H9 (cell line): Measurements from ENCODE around the gene CPT1B. TPM values are rescaled to one million over a fixed set of nuclear protein-coding genes. Genes with fewer than 3 reads are reported as not detected.

Source experiments
- DNase-seq: peaks from one replicate; pipeline ENCODE4 v3.0.0-alpha.2; 2017
- H2AFZ ChIP-seq: one replicate; pipeline ENCODE4 v1.6.1; 2013; ENCODE audit warnings: mild to moderate bottlenecking, low read length, control low read depth, moderate library complexity
- H2AK5ac ChIP-seq: 2 replicates; pipeline ENCODE4 v1.6.1; 2013; ENCODE audit warnings: low read length, control low read depth, mixed read lengths; ENCODE audit not compliant: insufficient read length
- H2BK120ac ChIP-seq: one replicate; pipeline ENCODE4 v1.6.1; 2013; ENCODE audit warnings: low read depth, mild to moderate bottlenecking, low read length, control low read depth, inconsistent platforms; ENCODE audit not compliant: poor library complexity, severe bottlenecking
- H2BK12ac ChIP-seq: 2 replicates; pipeline ENCODE4 v1.6.1; 2013; ENCODE audit warnings: low read length, control low read depth, mixed read lengths, low read depth; ENCODE audit not compliant: insufficient read length
- H2BK15ac ChIP-seq: 2 replicates; pipeline ENCODE4 v1.6.1; 2013; ENCODE audit warnings: low read depth, low read length, control low read depth
- H2BK20ac ChIP-seq: one replicate; pipeline ENCODE4 v1.6.1; 2013; ENCODE audit warnings: low read depth, mild to moderate bottlenecking, low read length, control low read depth, inconsistent platforms; ENCODE audit not compliant: poor library complexity, severe bottlenecking
- H2BK5ac ChIP-seq: 2 replicates; pipeline ENCODE4 v1.6.1; 2013; ENCODE audit warnings: low read length, control low read depth, mixed read lengths; ENCODE audit not compliant: insufficient read length
- H3K14ac ChIP-seq: 2 replicates; pipeline ENCODE4 v1.6.1; 2013; ENCODE audit warnings: low read length, control low read depth; ENCODE audit not compliant: insufficient read depth
- H3K18ac ChIP-seq: 2 replicates; pipeline ENCODE4 v1.6.1; 2013; ENCODE audit warnings: low read depth, mild to moderate bottlenecking, mixed read lengths, low read length, control low read depth; ENCODE audit not compliant: insufficient read length
- H3K23ac ChIP-seq: 2 replicates; pipeline ENCODE4 v1.6.1; 2013; ENCODE audit warnings: low read length, control low read depth, mixed read lengths, low read depth; ENCODE audit not compliant: insufficient read length
- H3K23me2 ChIP-seq: 2 replicates; pipeline ENCODE4 v1.6.1; 2013; ENCODE audit warnings: low read depth, mild to moderate bottlenecking, mixed read lengths, low read length, control low read depth; ENCODE audit not compliant: insufficient read length, poor library complexity, severe bottlenecking
- H3K27ac ChIP-seq: 2 replicates; pipeline ENCODE4 v1.5.1; 2013; ENCODE audit warnings: low read length, control low read depth, mixed read lengths, low read depth; ENCODE audit not compliant: insufficient read length
- H3K27me3 ChIP-seq: 2 replicates; pipeline ENCODE4 v1.6.1; 2013; ENCODE audit warnings: low read length, control low read depth, inconsistent platforms; ENCODE audit not compliant: insufficient read depth
- H3K4ac ChIP-seq: 2 replicates; pipeline ENCODE4 v1.6.1; 2013; ENCODE audit warnings: low read depth, mild to moderate bottlenecking, control low read depth, inconsistent platforms, low read length, moderate library complexity
- H3K4me1 ChIP-seq: 2 replicates; pipeline ENCODE4 v1.6.1; 2013; ENCODE audit warnings: low read length, control low read depth, inconsistent platforms; ENCODE audit not compliant: insufficient read depth
- H3K4me2 ChIP-seq: 2 replicates; pipeline ENCODE4 v1.6.1; 2013; ENCODE audit warnings: low read length, control low read depth, mixed read lengths; ENCODE audit not compliant: insufficient read length, insufficient read depth
- H3K56ac ChIP-seq: 2 replicates; pipeline ENCODE4 v1.6.1; 2013; ENCODE audit warnings: low read depth, mild to moderate bottlenecking, mixed read lengths, low read length, control low read depth; ENCODE audit not compliant: insufficient read length
- H3K79me1 ChIP-seq: 2 replicates; pipeline ENCODE4 v1.6.1; 2013; ENCODE audit warnings: low read depth, mild to moderate bottlenecking, moderate library complexity, low read length, control low read depth, inconsistent platforms; ENCODE audit not compliant: insufficient read depth, poor library complexity, severe bottlenecking
- H3K79me2 ChIP-seq: 2 replicates; pipeline ENCODE4 v1.6.1; 2013; ENCODE audit warnings: low read length, control low read depth, inconsistent platforms; ENCODE audit not compliant: insufficient read depth
- H3K9ac ChIP-seq: 2 replicates; pipeline ENCODE4 v1.6.1; 2013; ENCODE audit warnings: low read length, control low read depth, mixed read lengths; ENCODE audit not compliant: insufficient read length; ENCODE audit errors: extremely low read depth
- H3K9me3 ChIP-seq: one replicate; pipeline ENCODE4 v1.6.1; 2013; ENCODE audit warnings: low read depth, low read length, inconsistent platforms; ENCODE audit not compliant: control insufficient read depth
- H3T11ph ChIP-seq: one replicate; pipeline ENCODE4 v1.6.1; 2013; ENCODE audit warnings: mild to moderate bottlenecking, low read length, control low read depth, inconsistent platforms
- H4K20me1 ChIP-seq: one replicate; pipeline ENCODE4 v1.6.1; 2013; ENCODE audit not compliant: control insufficient read depth, insufficient read length, insufficient read depth
- H4K5ac ChIP-seq: 2 replicates; pipeline ENCODE4 v1.6.1; 2013; ENCODE audit warnings: low read depth, mild to moderate bottlenecking, mixed read lengths, low read length, control low read depth; ENCODE audit not compliant: insufficient read length
- H4K8ac ChIP-seq: replicated peaks from 2 replicates; pipeline ENCODE4 v1.6.1; 2013; ENCODE audit warnings: low read length, control low read depth, mixed read lengths, low read depth; ENCODE audit not compliant: insufficient read length
- H4K91ac ChIP-seq: 2 replicates; pipeline ENCODE4 v1.6.1; 2013; ENCODE audit warnings: low read depth, mild to moderate bottlenecking, moderate library complexity, mixed read lengths, low read length, control low read depth; ENCODE audit not compliant: insufficient read length
- H3K27ac Mint-ChIP-seq, 3 experiments: 2 replicates in 2 of 3; 3 replicates in 1 of 3; pipeline ENCODE4 v1.8.0; 2020 to 2021; ENCODE audit warnings: mixed read lengths in 3 of 3, mild to moderate bottlenecking in 1 of 3, moderate library complexity in 1 of 3
- H3K27me3 Mint-ChIP-seq: 2 replicates; pipeline ENCODE4 v1.8.0; 2021; ENCODE audit warnings: low read depth, mild to moderate bottlenecking, moderate library complexity, mixed read lengths
- H3K36me3 Mint-ChIP-seq, 3 experiments: 2 replicates in 2 of 3; 3 replicates in 1 of 3; pipeline ENCODE4 v1.8.0; 2020 to 2021; ENCODE audit warnings: low read depth in 3 of 3, mixed read lengths in 3 of 3; ENCODE audit not compliant: insufficient read depth in 1 of 3
- H3K4me1 Mint-ChIP-seq, 2 experiments: 2 replicates each; pipeline ENCODE4 v1.8.0; 2020; ENCODE audit warnings: mixed read lengths in 2 of 2
- H3K4me3 Mint-ChIP-seq, 2 experiments: 2 replicates in 1 of 2; 3 replicates in 1 of 2; pipeline ENCODE4 v1.8.0; 2020 to 2021; ENCODE audit warnings: mild to moderate bottlenecking in 2 of 2, mixed read lengths in 2 of 2, moderate library complexity in 1 of 2
- H3K9me3 Mint-ChIP-seq, 2 experiments: 2 replicates in 1 of 2; 3 replicates in 1 of 2; pipeline ENCODE4 v1.8.0; 2020; ENCODE audit warnings: mild to moderate bottlenecking in 2 of 2, mixed read lengths in 2 of 2, moderate library complexity in 1 of 2
- WGBS: extraction: QIAGEN DNeasy Blood & Tissue Kit; methylation state at CpG from one replicate; pipeline ENCODE4 v1.1.7; 2013; ENCODE audit warnings: missing lambda C conversion rate, low lambda C conversion rate, mixed read lengths; ENCODE audit not compliant: insufficient read length; ENCODE audit errors: extremely low coverage; 5-methylcytosine and 5-hydroxymethylcytosine counted together
- total RNA-seq: library from RNA; stranded (reverse); gene quantifications from 2 replicates; pipeline ENCODE4 v1.2.1, GENCODE V29; 2021
- TF ChIP-seq, protein P1 (sequence below): fragments of 200-600 bp; sonication (generic); conservative IDR thresholded peaks from 3 replicates; pipeline ENCODE4 v1.8.0; 2021; ENCODE audit warnings: antibody characterized with exemption, mild to moderate bottlenecking

Gene CPT1B
- total RNA-seq, 1 experiment from 2014 or later: 65.7 TPM

DNA sequence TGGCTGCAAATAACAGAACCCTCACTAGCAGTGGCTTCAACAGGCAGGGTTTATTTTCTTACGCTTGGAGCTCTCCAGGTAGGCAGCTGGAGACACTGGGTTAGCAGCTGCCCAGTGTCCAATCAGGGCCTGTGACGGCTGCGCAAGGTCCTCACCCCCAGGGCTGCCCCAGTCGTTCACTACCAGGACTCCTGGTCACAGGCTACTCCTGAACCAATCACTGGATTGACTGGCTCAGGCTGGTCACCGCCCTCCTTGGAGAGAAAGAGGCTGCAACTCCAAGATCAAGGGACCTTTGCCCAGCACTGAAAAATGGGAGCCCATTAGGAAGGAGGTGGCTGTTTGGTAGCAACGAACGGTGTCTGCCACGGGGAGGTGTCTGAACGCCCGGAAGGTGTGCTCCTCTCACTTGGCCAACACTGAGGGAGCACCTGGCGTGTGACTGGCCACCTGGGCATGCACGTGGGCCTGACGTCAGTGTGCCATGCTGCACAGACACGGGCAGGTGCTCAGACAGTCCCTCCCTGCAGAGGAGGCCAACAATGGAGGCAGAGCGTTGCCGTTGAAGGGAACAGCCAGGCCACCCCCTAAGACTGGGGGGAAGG is 44.6 kb upstream of the CPT1B start:
- Histone ChIP-seq H2BK120ac (no peak overlapping the region), H3K23me2 (peaks cover 12% of the 10 kb centered on the region), H3K14ac (no peak overlapping the region), H3T11ph (no peak overlapping the region), H3K4me2 (no peak overlapping the region), H2AFZ (no peak overlapping the region), H3K27me3 (0 out of 2 replicates have a peak, but pooled peaks cover 2% of the 10 kb centered on the region), H2BK20ac (no peak overlapping the region), H3K4ac (no peak overlapping the region), H4K5ac (no peak overlapping the region), H3K79me1 (no peaks in the 10 kb centered on the region), H3K23ac (no peak overlapping the region), H4K20me1 (no peaks in the 10 kb centered on the region), H2BK15ac (no peak overlapping the region), H3K4me1 (peaks cover 9% of the 10 kb centered on the region), H3K9me3 (no peaks in the 10 kb centered on the region), H3K9ac (no peak overlapping the region), H3K56ac (no peak overlapping the region), H3K27ac (no peak overlapping the region), H2BK5ac (no peak overlapping the region), H3K18ac (peak overlapping the region; percentile 53), H4K8ac (no peak overlapping the region), H4K91ac (no peak overlapping the region), H3K79me2 (no peaks in the 10 kb centered on the region), H2BK12ac (no peak overlapping the region), H2AK5ac (no peak overlapping the region)
- Mint-ChIP-seq H3K27ac (no peak overlapping the region), H3K4me1 (peaks cover 22 to 23% of the 10 kb centered on the region in 2 experiments), H3K36me3 (peaks cover 0 to 3% (median 0%) of the 10 kb centered on the region in 3 experiments; a peak in 2 of 7 replicates), H3K27me3 (peaks cover 25% of the 10 kb centered on the region), H3K4me3 (no peak overlapping the region), H3K9me3 (no peaks in the 10 kb centered on the region)
- TF ChIP-seq, protein P1, sequence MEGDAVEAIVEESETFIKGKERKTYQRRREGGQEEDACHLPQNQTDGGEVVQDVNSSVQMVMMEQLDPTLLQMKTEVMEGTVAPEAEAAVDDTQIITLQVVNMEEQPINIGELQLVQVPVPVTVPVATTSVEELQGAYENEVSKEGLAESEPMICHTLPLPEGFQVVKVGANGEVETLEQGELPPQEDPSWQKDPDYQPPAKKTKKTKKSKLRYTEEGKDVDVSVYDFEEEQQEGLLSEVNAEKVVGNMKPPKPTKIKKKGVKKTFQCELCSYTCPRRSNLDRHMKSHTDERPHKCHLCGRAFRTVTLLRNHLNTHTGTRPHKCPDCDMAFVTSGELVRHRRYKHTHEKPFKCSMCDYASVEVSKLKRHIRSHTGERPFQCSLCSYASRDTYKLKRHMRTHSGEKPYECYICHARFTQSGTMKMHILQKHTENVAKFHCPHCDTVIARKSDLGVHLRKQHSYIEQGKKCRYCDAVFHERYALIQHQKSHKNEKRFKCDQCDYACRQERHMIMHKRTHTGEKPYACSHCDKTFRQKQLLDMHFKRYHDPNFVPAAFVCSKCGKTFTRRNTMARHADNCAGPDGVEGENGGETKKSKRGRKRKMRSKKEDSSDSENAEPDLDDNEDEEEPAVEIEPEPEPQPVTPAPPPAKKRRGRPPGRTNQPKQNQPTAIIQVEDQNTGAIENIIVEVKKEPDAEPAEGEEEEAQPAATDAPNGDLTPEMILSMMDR: no peak
- no CpG with 5 or more reads among the region's 16 CpGs for WGBS
- peak; percentile 41 for DNase-seq
